Dedifferentiated amniotic fluid mesenchymal stem cell (primary cell): ENCODE results near the gene TNFRSF4.

ENCODE experiments used
- DNase-seq: peaks from one replicate; pipeline ENCODE4 v3.0.0-alpha.2; 2016; ENCODE audit errors: extremely low spot score

Gene TNFRSF4

GRCh38 chr1:1245178-1245816 lies 31.3 kb upstream of the TNFRSF4 start:
- no peak for DNase-seq

GRCh38 chr1:1244192-1244811 lies 30.3 kb upstream of the TNFRSF4 start:
- DNase-seq, result no peak

GRCh38 chr1:1243807-1244191 lies 29.8 kb upstream of the TNFRSF4 start:
- no peak for DNase-seq

DNA sequence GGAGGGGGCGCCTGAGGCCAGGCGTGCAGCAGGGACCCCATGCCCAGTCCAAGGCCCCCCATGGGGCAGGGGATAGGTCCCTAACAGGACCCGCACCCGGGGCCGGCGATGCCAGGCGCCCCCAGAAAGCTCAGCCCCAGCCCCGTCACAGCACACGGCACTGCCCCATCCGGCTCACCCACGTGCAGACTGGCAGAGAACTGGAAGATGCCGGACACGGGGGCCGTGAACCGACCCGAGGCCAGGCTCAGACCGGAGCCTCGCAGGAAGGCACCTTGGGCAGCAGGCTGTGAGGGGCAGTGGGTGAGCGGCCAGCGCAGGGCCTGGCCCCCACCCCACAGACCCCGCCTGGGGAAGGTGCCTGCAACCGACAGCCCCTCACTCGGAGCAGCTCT lies 29.3 kb upstream of the TNFRSF4 start:
- DNase-seq, result no peak

DNA sequence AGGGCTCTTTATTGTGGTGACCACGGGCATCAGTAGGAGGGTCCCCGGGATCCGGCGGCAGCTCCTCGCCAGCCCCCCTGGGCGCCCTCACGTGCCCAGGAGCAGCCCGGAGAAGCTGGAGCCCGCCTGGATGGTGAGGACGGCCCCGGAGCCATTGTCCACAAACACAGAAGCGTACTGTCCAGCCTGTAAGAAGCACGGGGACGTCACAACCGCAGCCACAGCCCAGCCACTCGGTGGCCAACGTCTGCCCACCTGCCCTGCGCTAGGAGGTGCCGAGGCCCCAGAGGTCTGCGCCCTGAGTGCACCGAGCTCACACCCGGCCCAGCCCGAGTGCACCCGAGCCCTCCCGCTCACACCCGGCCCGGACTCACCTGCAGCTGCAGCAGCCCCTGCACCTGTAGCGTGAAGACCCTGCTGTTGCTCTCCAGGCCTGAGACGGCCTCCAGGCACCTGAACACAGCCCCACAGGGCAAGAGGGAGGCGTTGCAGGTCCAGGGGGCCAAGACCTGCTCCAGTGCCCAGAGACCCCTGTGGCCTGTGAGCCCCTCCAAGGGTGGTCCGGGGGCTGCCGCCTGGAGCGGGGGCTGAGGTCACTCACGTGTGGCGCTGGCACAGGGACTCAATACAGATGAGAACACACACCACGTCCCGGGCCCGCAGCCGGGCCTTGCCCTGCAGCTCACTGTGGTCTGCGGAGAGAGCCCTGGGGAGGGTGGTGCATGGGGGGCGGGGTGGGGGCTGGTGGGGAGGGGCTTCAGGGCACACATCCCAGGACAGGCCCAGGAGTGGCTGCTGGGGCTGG lies 28.7 kb upstream of the TNFRSF4 start:
- no peak for DNase-seq

DNA sequence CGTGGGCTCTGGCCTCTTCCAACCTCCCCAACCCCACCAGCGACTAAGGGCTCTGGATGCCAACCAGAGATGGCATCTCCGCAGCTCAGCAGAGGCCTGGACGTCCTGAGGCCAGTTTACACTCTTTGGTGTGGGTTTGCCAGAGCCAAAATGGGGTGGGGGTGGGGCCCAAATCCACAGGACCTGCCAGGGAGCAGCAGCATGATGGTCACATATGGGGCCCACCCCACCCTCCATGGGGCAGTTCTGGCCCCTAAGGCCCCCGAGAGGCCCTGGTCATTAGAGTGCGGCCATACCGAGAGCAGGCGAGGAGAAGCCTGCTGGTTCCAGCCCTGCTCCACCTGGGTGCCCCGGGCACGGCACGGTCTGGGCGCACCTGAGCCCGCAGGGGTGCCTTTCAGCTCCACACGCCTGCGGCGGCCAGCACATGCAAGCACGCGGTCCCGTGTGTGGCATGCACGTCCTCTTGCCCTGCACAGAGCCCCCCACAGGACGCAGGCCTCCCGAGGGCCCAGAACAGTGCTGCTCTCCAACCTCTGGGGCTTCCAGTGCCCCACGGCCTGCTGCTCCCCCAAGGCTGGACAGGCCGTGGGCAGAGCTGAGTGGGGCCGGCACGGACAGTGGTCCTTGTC lies 27.8 kb upstream of the TNFRSF4 start:
- DNase-seq, result no peak

GRCh38 chr1:1240822-1241587 lies 27.1 kb upstream of the TNFRSF4 start:
- DNase-seq, result no peak

DNA sequence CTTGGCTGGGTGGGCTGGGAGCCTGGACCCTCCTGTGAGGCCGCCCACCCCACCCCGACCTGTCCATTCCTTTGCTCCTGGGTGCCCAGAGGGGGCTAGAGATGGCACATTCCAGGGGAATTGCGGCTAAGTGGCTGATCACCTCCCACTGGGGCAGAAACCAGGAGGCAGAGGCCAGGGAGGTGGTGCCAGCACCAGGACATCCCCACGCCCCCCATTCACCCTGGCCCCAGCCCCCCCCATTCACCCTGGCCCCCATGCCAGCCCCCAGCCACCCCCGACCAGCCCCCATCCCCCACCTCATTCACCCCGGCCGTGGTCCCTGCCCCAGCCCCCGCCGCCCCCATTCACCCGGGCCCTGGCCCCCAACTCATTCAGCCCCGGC lies 26.4 kb upstream of the TNFRSF4 start:
- no peak for DNase-seq

DNA sequence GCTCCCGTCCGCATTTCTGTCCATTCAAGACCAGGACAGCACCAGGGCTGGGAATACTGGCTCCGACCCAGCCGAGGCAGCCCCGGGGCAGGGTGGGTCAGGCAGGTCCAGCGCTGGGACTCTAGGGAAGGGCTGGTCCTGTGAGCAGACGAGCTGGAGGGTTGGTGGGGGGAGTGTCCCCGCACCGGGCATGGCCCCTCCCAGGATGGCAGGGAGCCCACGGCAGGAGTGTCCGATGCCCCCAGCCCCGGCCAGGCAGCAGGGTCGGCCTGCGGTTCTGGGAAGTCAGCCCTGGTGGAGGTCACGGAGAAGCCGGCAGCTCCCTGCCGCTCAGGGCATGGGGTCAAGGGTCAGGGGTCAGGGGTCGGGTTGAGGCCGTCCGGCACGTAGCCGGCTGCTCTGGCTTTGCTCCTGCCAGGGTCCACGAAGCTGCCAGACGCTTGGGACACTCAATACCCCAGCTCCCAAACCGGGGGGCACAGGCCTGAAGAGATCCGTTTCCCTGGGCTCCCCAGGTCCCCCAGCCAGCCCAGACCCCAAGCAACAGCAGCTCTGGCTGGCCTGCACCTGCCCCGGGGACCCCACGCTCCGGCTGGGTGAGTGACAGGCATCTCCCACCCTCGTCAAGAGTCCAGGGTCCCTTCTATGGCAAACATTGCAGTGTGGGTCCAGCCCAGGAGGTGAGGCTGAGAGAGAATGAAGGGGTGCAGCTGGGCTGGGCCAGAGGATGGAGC lies 25.8 kb upstream of the TNFRSF4 start:
- DNase-seq, result no peak

DNA sequence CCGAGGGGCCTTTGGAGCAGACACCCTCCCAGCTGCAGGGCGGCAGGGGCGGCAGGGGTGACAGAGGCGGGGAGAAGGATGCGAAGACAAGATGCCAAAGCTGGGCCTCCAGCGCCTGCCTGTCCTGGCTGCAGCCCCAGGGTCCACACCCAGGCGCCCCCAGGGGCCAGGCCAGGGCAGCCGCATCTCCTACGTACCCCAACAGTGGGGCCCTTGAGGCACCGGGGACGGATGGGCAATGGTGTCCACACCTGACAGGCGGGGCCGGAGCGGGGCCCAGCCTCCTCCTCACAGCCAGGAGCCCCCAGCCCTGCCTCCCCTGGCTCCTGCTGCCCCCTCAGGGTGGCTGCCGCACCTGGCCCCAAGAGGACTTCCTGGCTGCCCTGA lies 25.3 kb upstream of the TNFRSF4 start:
- no peak for DNase-seq

DNA sequence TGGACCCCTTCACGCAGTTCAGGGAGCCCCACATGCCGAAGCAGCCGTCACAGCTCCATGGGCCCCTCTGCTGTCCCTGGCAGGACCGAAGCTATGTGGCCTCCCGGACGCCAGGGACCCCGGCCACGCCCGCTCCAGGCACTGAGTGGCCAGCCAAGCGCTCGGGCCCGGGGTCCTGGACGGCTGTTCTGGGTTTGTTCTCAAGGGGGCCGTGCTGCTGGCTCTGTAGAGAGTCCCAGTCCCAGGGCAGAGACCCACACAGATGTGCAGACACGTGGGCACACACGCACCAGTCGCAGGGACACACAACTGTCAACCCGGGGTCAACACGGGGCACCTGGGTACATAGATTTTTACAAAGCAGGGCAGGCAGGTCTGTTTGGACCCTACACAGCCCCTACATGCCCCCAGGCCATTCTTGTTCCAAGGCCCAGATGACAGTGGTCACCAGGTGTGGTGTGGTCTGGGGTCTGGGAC lies 24.8 kb upstream of the TNFRSF4 start:
- DNase-seq, result no peak

GRCh38 chr1:1237874-1238701 lies 24.1 kb upstream of the TNFRSF4 start:
- no peak for DNase-seq

DNA sequence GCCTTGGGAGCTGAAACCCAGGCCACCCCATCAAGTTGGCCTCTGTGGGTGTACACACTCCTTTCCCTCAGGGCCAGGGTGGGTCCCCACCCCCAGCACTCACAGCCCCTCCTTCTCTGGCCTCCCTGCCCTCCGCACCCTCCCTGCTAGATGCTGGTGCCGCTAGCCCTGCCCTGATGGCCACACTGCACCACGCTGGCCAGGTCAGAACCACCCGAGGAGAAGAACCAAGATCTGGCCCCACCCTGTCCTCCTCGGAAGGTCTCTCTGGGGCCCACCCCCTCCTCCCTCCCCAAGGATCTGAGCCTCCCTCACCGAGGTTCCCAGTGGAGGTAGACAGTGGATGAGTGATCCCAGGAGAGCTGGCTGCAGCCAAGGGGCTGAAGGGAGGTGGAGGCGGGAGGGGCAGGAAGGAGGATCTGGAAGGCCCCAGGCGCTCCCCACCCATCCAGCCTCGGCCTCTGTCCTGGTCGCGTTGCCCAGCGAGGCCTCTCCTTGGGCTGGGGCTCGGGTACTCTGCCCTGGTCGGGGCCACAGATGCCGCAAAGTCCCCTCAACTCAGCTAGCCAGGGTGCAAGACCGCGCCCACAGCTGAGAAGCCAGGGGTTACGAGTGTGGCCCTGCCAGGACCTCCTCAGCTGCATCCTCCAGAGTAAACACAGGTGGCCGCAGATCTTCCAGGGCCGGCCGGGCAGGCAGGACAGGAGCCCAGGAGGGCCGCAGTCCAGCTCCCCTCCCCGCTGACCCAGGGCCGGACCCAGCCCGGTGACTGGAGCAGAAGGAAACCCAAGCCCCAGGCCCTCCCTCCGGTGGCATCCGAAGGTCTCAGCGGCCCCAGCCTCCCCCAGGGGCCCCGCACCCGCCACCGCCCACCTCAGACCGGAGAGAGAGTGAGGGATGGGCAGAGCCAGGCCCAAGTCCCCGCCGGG lies 23.3 kb upstream of the TNFRSF4 start:
- no peak for DNase-seq

GRCh38 chr1:1236176-1236763 lies 22.3 kb upstream of the TNFRSF4 start:
- DNase-seq, result no peak

GRCh38 chr1:1235016-1235744 lies 21.2 kb upstream of the TNFRSF4 start:
- no peak for DNase-seq

GRCh38 chr1:1234180-1234808 lies 20.3 kb upstream of the TNFRSF4 start:
- DNase-seq, result no peak

DNA sequence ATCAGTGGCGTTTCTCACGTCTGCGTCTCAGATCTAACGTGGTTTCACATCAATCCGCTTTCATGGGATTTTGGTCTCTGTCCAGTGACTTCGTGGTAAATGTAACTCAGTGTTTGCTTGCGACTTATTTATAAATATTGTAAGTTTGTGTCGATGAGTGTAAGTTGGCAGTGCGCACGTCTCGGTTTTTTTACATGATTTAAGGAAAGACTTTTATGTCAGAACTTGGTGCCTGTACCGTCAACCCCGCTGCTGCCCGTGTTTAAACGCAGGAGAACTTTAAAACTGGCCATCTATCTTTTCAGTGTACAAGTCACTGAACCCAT lies 19.6 kb upstream of the TNFRSF4 start:
- no peak for DNase-seq
